Measurements from ENCODE around the gene GALT.

Gene GALT

DNA sequence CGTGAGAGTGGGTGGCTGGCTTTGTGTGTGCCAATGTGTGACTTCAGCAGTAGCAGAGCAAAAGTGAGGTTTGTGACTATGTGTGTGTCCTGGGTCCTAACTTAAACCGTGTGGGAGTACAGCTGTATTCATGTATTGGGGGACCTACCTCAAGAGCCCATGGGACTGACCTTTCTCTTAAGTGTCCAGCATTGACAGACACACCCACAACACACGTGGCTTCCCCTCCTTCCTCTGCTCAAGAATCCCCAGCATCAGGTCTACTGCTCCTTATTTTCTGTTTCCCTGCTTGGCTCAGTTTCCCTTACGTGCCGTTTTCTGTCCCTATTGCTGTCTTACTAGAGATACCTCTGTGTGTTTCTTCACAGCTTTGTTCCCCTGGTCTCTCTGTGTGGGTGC lies 6.1 kb downstream of the GALT start:
- no peak for DNase-seq

DNA sequence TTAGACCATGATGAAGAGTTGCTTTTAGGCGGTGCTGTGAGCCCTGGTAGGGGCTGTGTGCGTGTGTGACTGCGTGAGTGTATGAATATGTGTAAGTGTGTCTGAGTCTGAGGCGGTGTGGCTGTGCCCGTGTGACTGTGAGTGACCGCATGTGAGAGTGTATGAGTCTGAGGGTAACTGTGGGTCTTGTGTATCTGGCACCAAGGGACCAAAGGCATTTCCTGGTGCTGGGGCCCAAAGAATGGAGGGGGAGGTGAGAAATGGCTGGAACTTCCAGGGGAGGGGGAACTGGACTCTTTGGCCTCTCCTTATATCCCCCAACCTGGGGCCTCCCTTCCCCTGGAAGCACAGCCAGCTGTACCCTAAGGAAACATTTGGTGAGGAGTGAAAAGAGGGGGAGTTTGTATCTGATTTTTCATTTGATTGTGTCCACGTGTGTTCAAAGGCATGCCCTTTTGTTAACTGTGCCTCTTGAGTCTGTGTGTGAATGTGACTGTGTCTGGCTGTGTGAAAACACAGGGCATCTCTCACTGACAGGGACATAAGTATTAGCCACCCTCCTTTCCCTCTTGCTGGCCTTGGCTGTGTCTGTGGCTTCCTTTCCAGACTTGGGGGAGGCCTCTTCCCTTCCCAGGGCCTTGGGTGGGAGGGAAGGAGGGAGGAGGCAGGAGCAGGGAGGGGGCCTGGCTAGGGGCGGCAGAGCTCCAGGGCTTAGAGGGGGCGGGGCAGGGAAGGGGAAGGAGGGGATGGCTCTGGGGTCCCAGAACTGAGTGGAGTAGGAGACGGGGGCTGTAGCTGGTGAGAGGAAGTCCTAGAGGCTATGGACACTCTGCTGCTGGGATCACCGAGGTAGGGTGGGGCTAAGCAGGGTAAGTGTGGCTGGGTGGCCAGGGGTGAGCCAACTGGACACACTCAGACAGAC lies 6.9 kb downstream of the GALT start:
- no peak for DNase-seq

DNA sequence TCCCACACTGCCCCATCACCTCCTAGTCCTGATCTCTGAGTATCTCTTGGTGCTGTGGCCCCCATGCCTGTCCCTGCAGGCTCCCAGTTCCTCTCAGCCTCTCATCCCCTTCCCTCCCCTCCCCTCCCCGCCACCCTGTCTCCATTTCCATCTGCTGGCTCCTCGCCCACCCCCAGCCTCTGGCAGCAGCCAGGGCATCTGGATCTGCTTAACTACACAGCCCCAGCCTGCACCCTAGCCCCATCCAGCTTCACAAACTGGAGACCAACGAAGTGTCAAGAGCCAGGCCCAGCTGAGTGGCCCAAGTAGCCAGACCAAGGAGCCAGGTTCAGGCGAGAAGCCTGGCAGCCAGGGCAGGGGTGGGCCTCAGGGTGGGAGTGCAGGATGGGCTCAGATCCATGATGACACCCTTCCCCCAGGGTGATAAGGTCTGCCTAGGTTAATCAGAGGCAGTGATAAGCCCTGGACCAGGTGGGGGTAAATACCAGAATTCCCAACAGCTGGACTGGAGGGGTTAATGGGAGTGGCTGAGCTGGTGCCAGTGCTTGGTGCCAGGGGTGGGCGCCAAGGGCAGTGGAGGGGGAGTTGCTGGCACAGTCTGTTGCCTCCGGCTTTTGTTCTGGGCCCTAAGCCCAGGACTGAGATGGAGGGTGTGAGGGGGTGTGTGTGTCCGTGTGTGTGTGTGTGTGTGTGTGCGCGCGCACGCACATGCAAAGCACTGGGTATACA lies 8.0 kb downstream of the GALT start:
- no peak for DNase-seq

DNA sequence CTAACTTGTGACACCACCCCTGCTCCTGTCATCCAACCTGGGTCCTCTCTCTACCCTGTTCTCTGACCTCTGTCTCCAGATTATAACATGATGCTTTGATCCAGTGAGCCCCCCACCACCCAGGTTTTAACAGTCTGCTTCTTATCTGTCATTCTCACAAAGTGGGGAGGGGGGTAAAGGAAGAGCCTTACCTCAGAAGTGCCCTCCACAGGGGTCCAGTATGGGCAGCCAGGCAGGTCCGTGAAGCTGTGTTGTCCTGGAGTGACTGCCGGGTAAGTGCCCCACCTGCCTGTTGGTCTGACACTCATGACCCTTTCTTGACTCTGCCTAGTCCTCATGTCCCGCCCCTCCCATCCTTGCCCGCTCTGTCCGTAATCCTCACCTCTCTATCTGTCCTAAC lies 8.9 kb downstream of the GALT start:
- DNase-seq, result no peak

GRCh38 chr9:34656992-34657391 lies 10.5 kb downstream of the GALT start:
- DNase-seq, result no peak

DNA sequence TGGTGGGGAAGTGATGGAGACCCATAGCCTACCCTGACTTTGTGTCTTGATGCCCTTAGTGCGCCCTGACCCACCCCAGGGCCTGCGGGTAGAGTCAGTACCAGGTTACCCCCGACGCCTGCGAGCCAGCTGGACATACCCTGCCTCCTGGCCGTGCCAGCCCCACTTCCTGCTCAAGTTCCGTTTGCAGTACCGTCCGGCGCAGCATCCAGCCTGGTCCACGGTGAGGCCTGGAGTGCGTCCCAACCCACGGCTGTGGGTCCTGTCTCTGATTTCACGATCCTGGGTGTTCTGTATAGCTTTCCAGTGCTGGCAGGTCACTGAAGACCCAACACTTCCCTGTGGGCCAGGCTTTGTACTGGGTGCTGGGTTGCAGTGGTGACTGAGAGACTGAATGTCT lies 12.0 kb downstream of the GALT start:
- DNase-seq, result no peak

GRCh38 chr9:34659592-34660253 lies 13.2 kb downstream of the GALT start:
- DNase-seq, result no peak

DNA sequence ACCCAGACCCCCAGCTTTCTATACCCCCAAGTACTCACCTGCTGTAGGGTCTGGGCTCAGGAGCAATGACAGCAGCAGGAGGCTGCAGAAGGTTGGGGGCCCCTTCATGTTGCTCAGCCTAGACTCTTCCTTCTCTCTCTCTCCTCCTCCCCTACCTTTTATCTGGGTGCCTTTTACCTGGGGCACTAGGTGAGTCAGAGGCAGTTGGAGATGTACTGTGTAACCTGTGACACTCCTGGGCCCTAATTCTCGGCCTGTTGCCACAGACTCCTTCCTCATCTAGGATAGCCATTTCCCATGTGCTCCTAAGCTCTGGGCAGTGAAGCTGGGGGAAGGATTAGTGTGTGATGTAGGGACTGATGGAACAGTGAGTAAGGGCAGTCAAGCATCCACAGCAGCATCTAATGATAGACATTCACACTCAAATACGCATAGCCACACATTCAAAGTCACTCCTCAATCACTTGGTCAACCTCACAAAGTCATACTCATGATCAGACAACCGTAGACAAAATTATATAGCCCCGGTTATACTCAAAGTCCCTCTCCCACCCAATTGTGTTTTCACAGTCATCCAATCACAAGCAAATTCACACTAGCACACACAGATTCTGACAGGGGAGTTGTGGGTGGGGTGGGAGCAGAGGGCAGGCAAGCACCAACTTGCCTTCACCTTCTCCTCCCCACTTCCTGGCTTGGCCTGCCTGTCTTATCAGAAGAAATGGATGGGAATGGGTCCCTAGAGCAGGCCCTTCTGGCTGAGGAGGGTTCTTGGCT lies 16.2 kb downstream of the GALT start, which contains the start of gene CCL27:
TSS of gene CCL27 (minus strand) at position 132 of the 777 bp plus-strand sequence. CDS start at position 108, 24 bp downstream.
- DNase-seq, result no peak

GRCh38 chr9:34663303-34663605 lies 16.8 kb downstream of the GALT start:
- DNase-seq, result no peak

DNA sequence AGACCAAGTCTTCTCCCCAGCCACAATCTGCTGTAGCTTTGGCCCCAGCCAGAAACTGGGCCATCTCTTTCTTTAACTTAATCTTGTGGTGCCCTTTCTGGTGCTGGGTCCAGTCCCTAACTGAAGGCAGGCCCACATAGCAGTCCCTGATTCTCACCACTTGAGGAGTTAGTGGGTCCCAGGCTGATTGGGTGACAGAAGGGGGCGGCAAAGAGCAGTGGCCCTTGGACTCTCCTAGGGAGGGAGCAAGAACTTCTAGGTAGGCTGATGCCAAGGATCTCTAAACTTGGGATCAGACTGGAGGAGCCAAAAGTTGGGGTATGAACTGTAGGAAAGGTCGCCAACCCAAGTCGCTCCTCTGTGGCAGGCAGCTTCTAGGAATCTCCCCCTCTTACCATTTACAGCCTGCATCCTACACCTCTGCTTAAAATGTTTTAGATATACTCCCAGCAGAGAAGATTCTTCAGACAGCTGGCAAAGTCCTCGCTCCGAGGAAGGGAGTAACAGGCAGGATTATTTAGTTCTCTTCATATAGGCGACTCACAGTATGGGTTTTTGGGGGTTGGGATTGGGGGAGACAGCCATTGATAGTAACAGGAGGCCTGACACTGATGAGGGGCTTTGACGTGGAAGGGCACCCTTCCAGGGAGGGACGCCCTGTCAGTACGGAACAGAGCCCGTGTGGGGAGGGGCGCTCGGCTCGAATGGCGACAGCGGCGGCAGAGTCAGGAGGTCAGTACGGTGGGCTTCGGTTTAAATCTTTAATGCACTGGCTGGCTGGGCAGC lies 18.0 kb downstream of the GALT start:
- peak; percentile 71 for DNase-seq

DNA sequence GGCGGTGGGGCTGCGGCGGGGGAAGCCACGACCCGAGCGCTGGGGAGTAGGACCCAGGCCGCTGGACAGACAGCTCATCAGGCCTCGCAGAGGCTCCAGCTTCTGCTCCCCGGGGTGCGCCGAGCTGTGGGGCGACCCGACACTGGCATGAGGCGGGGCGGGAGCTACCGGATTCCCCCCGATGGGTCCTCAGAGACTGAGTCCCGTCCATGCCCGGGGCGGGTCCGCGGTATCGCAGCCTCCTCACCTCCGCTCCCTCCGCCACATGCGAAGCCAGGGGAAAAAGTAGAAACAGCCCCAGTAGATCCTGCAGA lies 18.5 kb downstream of the GALT start:
- no peak for DNase-seq

- peak; percentile 76 for DNase-seq
These were observed 19.1 kb downstream of the GALT start for GRCh38 chr9:34665381-34666250.

DNA sequence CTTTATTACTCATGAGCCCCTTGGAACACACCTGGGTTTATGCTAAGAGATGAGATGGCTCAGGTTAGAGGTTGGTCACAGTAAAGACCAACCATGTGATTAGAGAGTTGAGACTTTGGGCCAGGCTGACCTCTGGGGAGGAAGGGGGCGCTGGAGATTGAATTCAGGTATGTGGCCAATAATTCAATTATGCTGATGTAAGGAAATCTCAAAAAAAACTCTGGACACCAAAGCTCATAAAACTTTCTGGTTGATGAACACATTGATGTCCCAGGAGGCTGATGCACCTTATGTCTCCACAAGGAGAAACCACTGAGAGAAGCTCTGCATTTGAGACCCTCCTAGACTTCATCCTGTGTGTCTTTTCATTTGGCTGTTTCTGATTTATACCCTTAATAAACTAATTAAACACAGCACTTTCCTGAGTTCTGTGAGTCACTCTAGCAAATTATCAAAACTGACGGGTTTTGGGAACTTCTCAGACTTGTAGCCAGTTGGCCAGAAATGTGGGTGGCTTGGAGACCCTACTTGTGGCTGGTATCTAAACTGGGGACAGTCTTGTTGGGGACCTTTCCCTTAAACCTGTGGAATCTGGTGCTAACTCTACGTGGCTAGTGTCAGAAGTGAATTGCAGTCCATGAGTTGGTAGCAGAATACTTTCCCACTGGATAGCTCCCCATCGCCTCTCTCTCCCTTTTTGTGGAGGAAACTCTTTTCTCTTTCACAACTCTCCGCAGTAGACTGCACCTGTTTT lies 23.5 kb downstream of the GALT start:
- no peak for DNase-seq

- DNase-seq, result no peak
These were observed 24.8 kb downstream of the GALT start for GRCh38 chr9:34671307-34671706.

DNA sequence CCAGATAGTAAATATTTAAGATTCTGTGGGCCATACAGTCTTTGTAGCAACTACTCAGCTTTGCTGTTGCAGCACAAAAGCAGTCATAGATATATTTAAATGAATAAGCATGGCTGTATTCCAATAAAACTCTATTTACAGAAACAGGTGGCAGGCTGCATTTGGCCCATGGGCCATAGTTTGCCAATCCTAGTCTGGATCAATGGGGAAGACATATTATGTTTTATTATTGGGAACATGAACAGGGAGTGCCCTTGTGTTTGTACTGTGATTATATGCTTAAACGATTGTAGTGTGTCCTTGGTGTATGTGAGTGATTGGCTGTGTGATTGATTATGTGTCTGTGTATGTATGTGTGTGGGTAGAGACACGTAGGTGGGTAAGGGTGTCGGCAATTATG lies 28.0 kb downstream of the GALT start:
- no peak for DNase-seq

DNA sequence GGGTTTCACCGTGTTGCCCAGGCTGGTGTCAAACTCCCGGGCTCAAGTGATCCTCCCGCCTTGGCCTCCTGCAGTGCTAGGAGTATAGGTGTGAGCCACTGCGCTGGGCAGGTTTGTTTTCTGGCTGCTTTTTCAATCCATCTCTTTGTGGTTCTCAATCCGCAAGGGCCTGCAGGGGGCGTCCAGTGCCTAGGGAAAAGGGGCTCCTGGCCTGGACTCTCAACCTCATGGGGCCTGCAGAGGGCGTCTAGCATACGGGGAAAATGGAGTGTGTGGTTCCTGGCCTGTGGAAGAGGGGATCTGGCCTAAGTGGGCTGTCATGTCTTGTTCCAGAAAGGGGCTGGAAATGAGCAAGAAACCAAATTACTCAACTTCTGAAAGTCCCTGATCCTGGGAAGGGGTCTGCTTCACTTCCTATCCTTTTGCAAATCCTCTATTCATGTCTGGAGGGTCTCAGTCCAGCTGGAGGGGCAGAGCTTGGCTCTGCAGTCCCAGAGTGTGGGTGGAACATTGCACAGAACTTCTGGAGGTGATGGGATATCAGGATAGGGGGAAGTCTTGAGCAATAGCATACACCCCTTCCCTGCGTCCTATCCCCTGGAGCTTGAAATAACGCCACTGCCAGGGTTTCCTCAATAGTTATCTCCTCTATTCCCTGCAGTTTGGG lies 28.7 kb downstream of the GALT start:
- DNase-seq, result peak; percentile 56

DNA sequence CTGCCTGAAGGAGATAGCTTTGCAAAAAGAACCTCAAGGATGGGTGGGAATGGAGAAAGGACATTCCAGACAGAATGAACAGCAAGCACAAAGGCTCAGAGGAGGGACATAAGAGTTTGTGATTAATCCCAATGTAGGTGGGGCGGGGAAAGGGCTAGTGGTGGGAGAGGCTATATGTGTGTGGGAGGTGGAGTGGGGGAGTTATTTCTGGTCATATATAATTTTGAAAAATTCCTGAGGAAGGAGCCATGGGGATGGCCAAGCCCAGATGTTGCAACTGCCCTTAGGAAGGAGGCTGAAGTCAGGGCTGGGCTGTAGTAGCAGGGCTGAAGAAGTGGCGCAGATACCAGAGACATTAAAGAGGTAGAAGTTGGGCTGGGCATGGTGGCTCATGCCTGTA lies 29.4 kb downstream of the GALT start:
- no peak for DNase-seq

GRCh38 chr9:34684145-34684544 lies 37.7 kb downstream of the GALT start:
- DNase-seq, result peak; percentile 21

- no peak for DNase-seq
These were observed 38.3 kb downstream of the GALT start for GRCh38 chr9:34684816-34685215.

- no peak for DNase-seq
These were observed 39.1 kb downstream of the GALT start for GRCh38 chr9:34685591-34685990.
